ENCODE data around the gene CLCN6. TPM values are rescaled to one million over a fixed set of nuclear protein-coding genes. Genes with fewer than 3 reads are reported as not detected.

CLCN6 gene
- total and polyA plus RNA-seq, 2 donors (not counting 1 experiment from before 2014, with no cell fraction given): 35.0 to 99.8 TPM

DNA sequence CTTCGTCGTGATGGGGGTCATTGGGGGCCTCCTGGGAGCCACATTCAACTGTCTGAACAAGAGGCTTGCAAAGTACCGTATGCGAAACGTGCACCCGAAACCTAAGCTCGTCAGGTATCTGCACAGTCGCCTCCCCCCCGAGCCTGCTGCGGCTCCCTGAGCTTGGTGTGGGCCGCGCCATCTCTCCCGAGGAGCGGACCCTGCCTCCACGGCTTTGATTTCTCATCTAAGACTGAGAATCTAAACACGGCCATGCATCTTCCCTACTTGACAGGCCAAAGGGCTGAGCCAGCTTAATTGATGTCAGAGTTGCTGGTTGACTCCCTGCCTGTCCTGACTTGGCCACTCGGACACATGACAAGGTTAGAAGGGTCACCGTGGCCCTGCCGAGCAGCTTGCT, 22.5 kb downstream of the CLCN6 start:
- H3K36me3 ChIP-seq (replicated peaks in 1 of 2; ENCODE audit: control extremely low read depth in 1 of 2, control insufficient read depth in 1 of 2, extremely low read depth in 1 of 2, insufficient read depth in 2 of 2, low read length in 1 of 2): peaks cover 14 to 86% of the 10 kb centered on the region in 2 experiments
- H3K79me2 ChIP-seq (ENCODE audit: control insufficient read depth, insufficient read depth, low read length): peaks cover 9% of the 10 kb centered on the region
- H2AFZ ChIP-seq (ENCODE audit: insufficient read depth, low read depth, low read length, poor library complexity, severe bottlenecking): no peak overlapping the region
- WGBS (ENCODE audit: insufficient coverage): 99% methylated on average over 19 of the region's 19 CpGs
- H3K4me3 ChIP-seq (ENCODE audit: control extremely low read depth in 1 of 5, extremely low read depth in 1 of 5, insufficient read depth in 1 of 5, low read depth in 2 of 5, low read length in 4 of 5): no peak overlapping the region
- no peaks in the 10 kb centered on the region for H3K4me1 ChIP-seq (ENCODE audit: control insufficient read depth in 2 of 2, insufficient read depth in 2 of 2, low read length in 2 of 2)
- H3K27ac ChIP-seq (ENCODE audit: low read length in 2 of 2): no peak overlapping the region
- POLR2A ChIA-PET: no interaction called here
- no peak overlapping the region for H3K4me3 Mint-ChIP-seq
- H3K27me3 Mint-ChIP-seq: no peaks in the 10 kb centered on the region
- no peaks in the 10 kb centered on the region for H3K9me3 ChIP-seq (ENCODE audit: control extremely low read depth in 1 of 3, control insufficient read depth in 2 of 3, insufficient read depth in 1 of 3, low read length in 2 of 3)
- no peaks in the 10 kb centered on the region for H3K27me3 ChIP-seq (replicated peaks in 1 of 4; ENCODE audit: control extremely low read depth in 1 of 4, control insufficient read depth in 3 of 4, insufficient read depth in 4 of 4, low read length in 3 of 4)
- no peak overlapping the region for H3K27ac Mint-ChIP-seq
- intact Hi-C loops (cut with micrococcal nuclease): no loop called here
- H4K20me1 ChIP-seq (ENCODE audit: control insufficient read depth, insufficient read depth, low read length, poor library complexity, severe bottlenecking): no peaks in the 10 kb centered on the region
- H3K9ac ChIP-seq (ENCODE audit: low read length): no peak overlapping the region
- no peak for DNase-seq
- CTCF ChIA-PET: interaction anchor here (0.6 kb wide), 1 partner anchor 14 kb away, joined by 3 read pairs; no protein-coding TSS in a partner anchor
- no peak for ATAC-seq (ENCODE audit: low read depth)
- H3K4me1 Mint-ChIP-seq: no peaks in the 10 kb centered on the region
- H3K9me3 Mint-ChIP-seq (ENCODE audit: insufficient read depth): no peaks in the 10 kb centered on the region
- TF ChIP-seq, protein P1, sequence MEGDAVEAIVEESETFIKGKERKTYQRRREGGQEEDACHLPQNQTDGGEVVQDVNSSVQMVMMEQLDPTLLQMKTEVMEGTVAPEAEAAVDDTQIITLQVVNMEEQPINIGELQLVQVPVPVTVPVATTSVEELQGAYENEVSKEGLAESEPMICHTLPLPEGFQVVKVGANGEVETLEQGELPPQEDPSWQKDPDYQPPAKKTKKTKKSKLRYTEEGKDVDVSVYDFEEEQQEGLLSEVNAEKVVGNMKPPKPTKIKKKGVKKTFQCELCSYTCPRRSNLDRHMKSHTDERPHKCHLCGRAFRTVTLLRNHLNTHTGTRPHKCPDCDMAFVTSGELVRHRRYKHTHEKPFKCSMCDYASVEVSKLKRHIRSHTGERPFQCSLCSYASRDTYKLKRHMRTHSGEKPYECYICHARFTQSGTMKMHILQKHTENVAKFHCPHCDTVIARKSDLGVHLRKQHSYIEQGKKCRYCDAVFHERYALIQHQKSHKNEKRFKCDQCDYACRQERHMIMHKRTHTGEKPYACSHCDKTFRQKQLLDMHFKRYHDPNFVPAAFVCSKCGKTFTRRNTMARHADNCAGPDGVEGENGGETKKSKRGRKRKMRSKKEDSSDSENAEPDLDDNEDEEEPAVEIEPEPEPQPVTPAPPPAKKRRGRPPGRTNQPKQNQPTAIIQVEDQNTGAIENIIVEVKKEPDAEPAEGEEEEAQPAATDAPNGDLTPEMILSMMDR (IDR thresholded peaks at IDR 0.05): no peak
- no peak for TF ChIP-seq EZH2 (IDR thresholded peaks at IDR 0.05; ENCODE audit: borderline replicate concordance, insufficient read depth, low read depth, low read length, poor library complexity, severe bottlenecking)
- H3K4me2 ChIP-seq (replicated peaks; ENCODE audit: low read depth, low read length, poor library complexity, severe bottlenecking): no peak overlapping the region

DNA sequence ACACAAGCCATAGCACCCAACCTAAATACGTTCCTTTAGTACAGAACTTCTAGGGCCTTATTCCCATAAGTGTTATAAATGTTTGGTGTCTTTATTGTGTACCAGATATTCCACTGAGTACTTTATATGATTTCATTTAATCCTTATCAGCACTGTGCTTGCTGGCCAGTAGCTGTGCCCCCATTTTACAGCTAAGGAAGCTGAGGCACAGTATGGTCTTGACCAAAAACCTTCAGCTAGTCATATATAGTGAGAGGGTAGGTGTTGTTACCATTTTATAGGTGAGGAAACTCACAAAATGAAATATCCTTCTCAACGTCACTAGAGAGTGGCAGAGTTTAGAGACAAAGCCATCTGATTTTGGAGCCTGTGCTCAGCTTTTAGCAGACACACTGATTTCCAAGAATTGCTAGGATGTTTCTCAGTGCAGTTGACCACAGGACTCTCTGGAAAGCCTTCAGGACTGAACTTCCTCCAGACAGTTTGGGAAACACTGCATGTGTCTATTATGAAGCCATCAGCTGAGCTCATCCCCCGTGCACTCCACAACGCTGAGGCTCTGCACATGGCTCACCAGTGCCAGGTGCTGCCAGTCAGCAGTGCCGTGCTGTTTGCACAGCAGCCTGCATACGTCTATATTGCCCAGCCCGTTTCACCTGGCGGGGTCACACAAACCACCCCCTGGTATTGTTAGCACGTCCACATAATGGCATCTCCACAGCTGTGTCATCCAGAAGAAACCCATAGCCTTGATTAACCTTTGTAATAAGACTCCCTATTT, 26.1 kb downstream of the CLCN6 start:
- Mint-ChIP-seq H3K27ac (no peak overlapping the region), H3K4me1 (no peaks in the 10 kb centered on the region), H3K27me3 (no peaks in the 10 kb centered on the region), H3K9me3 (ENCODE audit: insufficient read depth) (no peaks in the 10 kb centered on the region), H3K4me3 (no peak overlapping the region)
- intact Hi-C loops (cut with micrococcal nuclease): no loop called here
- Histone ChIP-seq H3K4me3 (ENCODE audit: control extremely low read depth in 1 of 5, extremely low read depth in 1 of 5, insufficient read depth in 1 of 5, low read depth in 2 of 5, low read length in 4 of 5) (no peak overlapping the region), H3K9ac (ENCODE audit: low read length) (no peak overlapping the region), H3K27ac (ENCODE audit: low read length in 2 of 2) (no peak overlapping the region), H3K9me3 (ENCODE audit: control extremely low read depth in 1 of 3, control insufficient read depth in 2 of 3, insufficient read depth in 1 of 3, low read length in 2 of 3) (no peaks in the 10 kb centered on the region), H3K4me2 (replicated peaks; ENCODE audit: low read depth, low read length, poor library complexity, severe bottlenecking) (no peak overlapping the region), H2AFZ (ENCODE audit: insufficient read depth, low read depth, low read length, poor library complexity, severe bottlenecking) (no peak overlapping the region), H3K79me2 (ENCODE audit: control insufficient read depth, insufficient read depth, low read length) (peaks cover 3% of the 10 kb centered on the region), H3K36me3 (replicated peaks in 1 of 2; ENCODE audit: control extremely low read depth in 1 of 2, control insufficient read depth in 1 of 2, extremely low read depth in 1 of 2, insufficient read depth in 2 of 2, low read length in 1 of 2) (peaks cover 0 to 87% of the 10 kb centered on the region in 2 experiments), H3K4me1 (ENCODE audit: control insufficient read depth in 2 of 2, insufficient read depth in 2 of 2, low read length in 2 of 2) (no peaks in the 10 kb centered on the region), H3K27me3 (replicated peaks in 1 of 4; ENCODE audit: control extremely low read depth in 1 of 4, control insufficient read depth in 3 of 4, insufficient read depth in 4 of 4, low read length in 3 of 4) (no peaks in the 10 kb centered on the region), H4K20me1 (ENCODE audit: control insufficient read depth, insufficient read depth, low read length, poor library complexity, severe bottlenecking) (no peaks in the 10 kb centered on the region)
- TF ChIP-seq EZH2 (IDR thresholded peaks at IDR 0.05; ENCODE audit: borderline replicate concordance, insufficient read depth, low read depth, low read length, poor library complexity, severe bottlenecking): no peak
- TF ChIP-seq, protein P1 (IDR thresholded peaks at IDR 0.05): no peak
- ATAC-seq (ENCODE audit: low read depth): no peak
- DNase-seq: no peak
- CTCF ChIA-PET: interaction anchor here (1.2 kb wide), 1 partner anchor 10 kb away, joined by 3 read pairs; no protein-coding TSS in a partner anchor
- WGBS (ENCODE audit: insufficient coverage): 90% methylated on average over 8 of the region's 9 CpGs
- POLR2A ChIA-PET: no interaction called here

Measured in B cell (primary cell).